Measurements from ENCODE around the gene TRAK1. TPM values are rescaled to one million over a fixed set of nuclear protein-coding genes. Genes with fewer than 3 reads are reported as not detected.

The TRAK1 gene
- total and polyA plus RNA-seq, 2 of the 4 experiments (the other 2 are of a cell fraction), result 25.6 to 28.1 TPM

DNA sequence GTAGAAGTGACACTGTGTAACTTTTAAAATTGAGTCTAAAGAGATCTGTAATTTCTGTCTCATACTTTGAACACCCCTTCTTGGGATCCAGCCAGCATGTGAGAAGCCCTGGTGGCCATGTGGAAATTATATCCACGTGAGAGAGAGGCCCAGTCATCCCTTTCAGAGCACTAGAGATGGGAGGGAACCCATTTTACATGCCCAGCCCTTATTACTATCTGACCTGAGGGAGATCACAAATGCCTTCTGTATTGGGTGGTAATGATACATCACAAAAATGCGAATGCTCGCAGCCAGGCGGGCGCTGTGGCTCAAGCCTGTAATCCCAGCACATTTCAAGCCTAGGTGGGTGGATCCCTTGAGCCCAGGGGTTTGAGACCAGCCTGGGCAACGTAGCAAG, 27.3 kb upstream of the TRAK1 start:
- BruUV-seq (replicated peaks), result no TSS peak
- in situ Hi-C loops (cut with MboI; ENCODE audit: low sequenced_read_pairs), result no loop called here
- H2AFZ ChIP-seq (replicated peaks; ENCODE audit: low read length, poor library complexity), result no peak overlapping the region
- H3K9ac ChIP-seq (ENCODE audit: low read depth, low read length), result no peak overlapping the region
- TF ChIP-seq MAFK (IDR thresholded peaks at IDR 0.05; ENCODE audit: low read depth, low read length) (no peak), BHLHE40 (IDR thresholded peaks at IDR 0.05; ENCODE audit: low read depth, low read length) (peak; percentile 86), MAZ (IDR thresholded peaks at IDR 0.05; ENCODE audit: borderline replicate concordance, low read depth, low read length) (no peak), CTCF (conservative IDR thresholded peaks at IDR 0.05; ENCODE audit: low read depth, low read length) (0 out of 2 replicates have a peak, but pooled peaks have one; percentile 2), RCOR1 (IDR thresholded peaks at IDR 0.05; ENCODE audit: insufficient replicate concordance, low read length) (no peak), ELK1 (IDR thresholded peaks at IDR 0.05; ENCODE audit: borderline replicate concordance, low read depth, low read length) (no peak), MXI1 (IDR thresholded peaks at IDR 0.05; ENCODE audit: borderline replicate concordance, low read depth, low read length) (peak; percentile 72; the same call in 1 of the 2 replicates), CHD1 (IDR thresholded peaks at IDR 0.05; ENCODE audit: low read depth, low read length) (no peak), RAD21 (IDR thresholded peaks at IDR 0.05; ENCODE audit: low read length) (no peak), SMC3 (IDR thresholded peaks at IDR 0.05; ENCODE audit: low read depth, low read length) (no peak), FOS (IDR thresholded peaks at IDR 0.05; ENCODE audit: low read depth, low read length) (no peak), NFE2L2 (IDR thresholded peaks at IDR 0.05; ENCODE audit: low read depth, low read length) (no peak), RFX5 (IDR thresholded peaks at IDR 0.05; ENCODE audit: low read depth, low read length) (no peak), POLR2A (IDR thresholded peaks at IDR 0.05; ENCODE audit: low read depth, low read length) (no peak), CEBPB (IDR thresholded peaks at IDR 0.05; ENCODE audit: low read depth, low read length) (no peak)
- TF ChIP-seq, protein P1, sequence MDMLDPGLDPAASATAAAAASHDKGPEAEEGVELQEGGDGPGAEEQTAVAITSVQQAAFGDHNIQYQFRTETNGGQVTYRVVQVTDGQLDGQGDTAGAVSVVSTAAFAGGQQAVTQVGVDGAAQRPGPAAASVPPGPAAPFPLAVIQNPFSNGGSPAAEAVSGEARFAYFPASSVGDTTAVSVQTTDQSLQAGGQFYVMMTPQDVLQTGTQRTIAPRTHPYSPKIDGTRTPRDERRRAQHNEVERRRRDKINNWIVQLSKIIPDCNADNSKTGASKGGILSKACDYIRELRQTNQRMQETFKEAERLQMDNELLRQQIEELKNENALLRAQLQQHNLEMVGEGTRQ (IDR thresholded peaks at IDR 0.05; ENCODE audit: low read depth, low read length), result 0 out of 2 replicates have a peak, but pooled peaks have one; percentile 32
- peak; percentile 13; the same call in 1 of the 2 replicates for ATAC-seq (ENCODE audit: low read depth)
- intact Hi-C loops (cut with micrococcal nuclease), result loop anchor here (2.0 kb wide), 1 partner anchor 27 kb away; no protein-coding TSS in a partner anchor
- H2AK9ac ChIP-seq (replicated peaks; ENCODE audit: low read depth, low read length, poor library complexity), result no peak overlapping the region
- no peaks in the 10 kb centered on the region for H3K36me3 ChIP-seq (ENCODE audit: control insufficient read depth, insufficient read depth, low read length)
- H3K18ac ChIP-seq (ENCODE audit: low read depth, low read length), result peak overlapping the region; percentile 14
- H2BK5ac ChIP-seq (ENCODE audit: low read depth, low read length, poor library complexity, severe bottlenecking), result peak overlapping the region; percentile 31
- peak overlapping the region; percentile 82 for H2BK120ac ChIP-seq (ENCODE audit: low read depth, low read length)
- ChIA-PET POLR2A (ENCODE audit: unreplicated experiment) (no interaction called here), CTCF (no interaction called here)
- H3K4me3 ChIP-seq (ENCODE audit: insufficient read depth, low read depth, low read length), result no peak overlapping the region
- no peaks in the 10 kb centered on the region for H4K20me1 ChIP-seq (ENCODE audit: insufficient read depth, low read length)
- H2AK5ac ChIP-seq (ENCODE audit: low read depth, low read length), result peak overlapping the region; percentile 13; the same call in 1 of the 2 replicates
- no CpG with 5 or more reads among the region's 6 CpGs for WGBS, 2 experiments (ENCODE audit: extremely low coverage in 2 of 2, insufficient read length in 1 of 2)
- H3K9me1 ChIP-seq (ENCODE audit: insufficient read depth, low read length), result peaks cover 28% of the 10 kb centered on the region
- H3K27ac ChIP-seq (ENCODE audit: insufficient read depth, low read length), result no peak overlapping the region
- no peaks in the 10 kb centered on the region for H3K27me3 ChIP-seq (ENCODE audit: control insufficient read depth, insufficient read depth, low read length)
- H2BK20ac ChIP-seq (ENCODE audit: low read depth, low read length), result peak overlapping the region; percentile 27; the same call in 1 of the 2 replicates
- dilution Hi-C loops (cut with HindIII; ENCODE audit: low sequenced_read_pairs, unreplicated experiment), result no loop called here
- H3K14ac ChIP-seq (replicated peaks; ENCODE audit: low read depth, low read length), result 0 out of 2 replicates have a peak overlapping the region, but pooled peaks have one; percentile 10
- no peak overlapping the region for H3K56ac ChIP-seq (ENCODE audit: extremely low read depth, insufficient read depth, low read length)
- H3K23ac ChIP-seq (ENCODE audit: low read depth, low read length), result peak overlapping the region; percentile 10; the same call in 1 of the 2 replicates
- 0 out of 2 replicates have a peak overlapping the region, but pooled peaks have one; percentile 10 for H4K91ac ChIP-seq (ENCODE audit: insufficient read depth, low read depth, low read length)
- H3K4ac ChIP-seq (ENCODE audit: low read depth, low read length), result peak overlapping the region; percentile 76
- H3K4me2 ChIP-seq (ENCODE audit: low read depth, low read length), result peak overlapping the region; percentile 16; the same call in 1 of the 2 replicates
- H3K4me1 ChIP-seq (ENCODE audit: control insufficient read depth, insufficient read depth, low read length), result peaks cover 14% of the 10 kb centered on the region
- DNase-seq, result peak; percentile 79
- H4K8ac ChIP-seq (ENCODE audit: low read depth in 2 of 2, low read length in 2 of 2), result peak overlapping the region in 1 of 2 experiments; percentile 15; a peak in 1 of 4 replicates
- H4K5ac ChIP-seq (ENCODE audit: low read depth, low read length), result peak overlapping the region; percentile 10; the same call in 1 of the 2 replicates
- H2BK15ac ChIP-seq (ENCODE audit: low read depth, low read length), result no peak overlapping the region
- peaks cover 33 to 73% of the 10 kb centered on the region in 2 experiments for H3K79me1 ChIP-seq (ENCODE audit: low read depth in 1 of 2, low read length in 2 of 2)
- H3K9me3 ChIP-seq (ENCODE audit: control insufficient read depth, insufficient read depth, low read length), result no peaks in the 10 kb centered on the region
